A204.1 (cell line): ENCODE results near the gene CCNY.

Experiments used
- FAIRE-seq: peaks from 2 replicates; lab custom pipeline; 2012; peaks lifted over from hg19 to GRCh38; lab: Jason Lieb, UNC

CCNY gene

GRCh38 chr10:35433851-35434426 lies 97.6 kb downstream of the CCNY start:
- FAIRE-seq: no peak

DNA sequence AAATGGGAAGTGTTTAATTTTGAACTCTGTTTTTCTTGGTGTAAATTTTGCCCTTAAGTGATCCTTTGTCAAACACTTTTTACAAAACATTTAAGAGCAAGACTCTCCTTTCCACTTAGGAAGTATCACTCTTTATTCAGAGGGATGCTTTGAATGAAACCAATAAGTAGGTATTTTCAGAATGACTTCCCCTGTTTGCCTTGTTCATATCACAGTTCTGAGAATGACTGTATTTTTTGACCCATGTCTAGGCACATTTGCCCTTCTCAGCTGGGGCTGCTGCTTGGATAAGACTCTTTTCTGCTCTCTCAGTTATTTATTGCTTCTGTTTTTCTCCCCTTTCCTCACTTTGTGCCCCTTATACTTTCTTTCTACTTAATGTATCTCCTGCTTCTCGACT lies 98.2 kb downstream of the CCNY start:
- FAIRE-seq: no peak

DNA sequence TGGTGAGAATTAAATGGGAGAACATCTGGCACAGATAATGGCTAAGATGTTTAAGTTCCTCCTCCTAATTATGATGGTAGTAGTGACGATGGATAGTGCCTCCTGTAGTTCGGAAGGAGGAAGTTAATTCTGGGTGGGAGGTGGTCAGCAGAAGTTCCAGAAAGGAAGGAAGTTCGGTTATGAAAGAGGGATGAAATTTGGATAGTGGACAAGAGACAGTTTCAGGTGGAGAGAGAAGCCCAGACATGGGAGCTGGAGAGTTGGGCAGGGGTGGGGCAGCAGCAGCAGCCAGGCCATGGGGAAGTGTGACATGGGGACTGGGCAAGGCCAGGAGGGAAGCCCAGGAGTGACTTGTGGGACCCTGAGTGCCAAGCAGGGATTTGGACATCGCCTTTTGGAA lies 99.5 kb downstream of the CCNY start:
- FAIRE-seq: no peak

- FAIRE-seq: no peak
Observed at GRCh38 chr10:35437829-35438228, 101.5 kb downstream of the CCNY start.

- FAIRE-seq: no peak
Observed at GRCh38 chr10:35438718-35439571, 102.6 kb downstream of the CCNY start.

GRCh38 chr10:35440016-35440415 lies 103.7 kb downstream of the CCNY start:
- no peak for FAIRE-seq

DNA sequence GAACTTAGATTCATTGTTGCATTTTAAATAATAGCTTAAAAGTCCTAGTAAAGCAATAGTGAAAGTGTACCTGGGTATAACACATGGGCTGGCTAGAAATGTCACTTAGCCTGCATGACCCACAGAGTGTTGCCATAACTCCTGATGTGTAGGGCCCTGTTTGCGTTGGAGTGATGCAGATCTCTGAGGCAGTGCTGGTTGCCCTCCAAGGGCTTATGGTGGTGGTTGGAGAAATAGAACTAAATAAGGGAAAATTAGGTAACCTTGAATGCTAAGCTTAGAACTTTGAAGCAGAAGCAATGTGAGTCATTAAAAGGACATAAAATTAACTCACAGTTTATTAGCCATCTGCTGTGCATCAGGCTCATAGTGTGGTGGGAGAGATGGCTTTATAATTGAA lies 105.7 kb downstream of the CCNY start:
- FAIRE-seq: no peak

DNA sequence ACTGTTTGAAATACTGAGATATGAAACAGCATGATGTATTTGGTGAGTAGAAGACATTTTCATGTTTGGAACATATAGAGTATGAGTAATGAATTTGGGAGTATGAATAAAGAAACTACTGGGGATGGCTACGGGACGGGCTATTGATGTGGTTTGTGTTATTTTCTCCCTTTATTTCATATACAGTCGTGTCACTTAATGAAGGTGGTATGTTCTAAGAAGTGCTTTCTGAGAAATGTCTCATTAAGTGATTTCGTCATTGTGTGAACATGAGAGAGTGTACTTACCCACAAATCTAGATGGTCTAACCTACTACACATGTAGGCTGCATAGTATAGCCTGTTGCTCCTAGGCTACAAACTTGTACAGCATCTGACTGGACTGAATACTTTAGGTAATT lies 106.3 kb downstream of the CCNY start:
- FAIRE-seq: no peak

GRCh38 chr10:35443858-35444257 lies 107.5 kb downstream of the CCNY start:
- no peak for FAIRE-seq

- FAIRE-seq: no peak
Observed at GRCh38 chr10:35445150-35445884, 109.0 kb downstream of the CCNY start.

- no peak for FAIRE-seq
Observed at GRCh38 chr10:35446439-35446838, 110.1 kb downstream of the CCNY start.

DNA sequence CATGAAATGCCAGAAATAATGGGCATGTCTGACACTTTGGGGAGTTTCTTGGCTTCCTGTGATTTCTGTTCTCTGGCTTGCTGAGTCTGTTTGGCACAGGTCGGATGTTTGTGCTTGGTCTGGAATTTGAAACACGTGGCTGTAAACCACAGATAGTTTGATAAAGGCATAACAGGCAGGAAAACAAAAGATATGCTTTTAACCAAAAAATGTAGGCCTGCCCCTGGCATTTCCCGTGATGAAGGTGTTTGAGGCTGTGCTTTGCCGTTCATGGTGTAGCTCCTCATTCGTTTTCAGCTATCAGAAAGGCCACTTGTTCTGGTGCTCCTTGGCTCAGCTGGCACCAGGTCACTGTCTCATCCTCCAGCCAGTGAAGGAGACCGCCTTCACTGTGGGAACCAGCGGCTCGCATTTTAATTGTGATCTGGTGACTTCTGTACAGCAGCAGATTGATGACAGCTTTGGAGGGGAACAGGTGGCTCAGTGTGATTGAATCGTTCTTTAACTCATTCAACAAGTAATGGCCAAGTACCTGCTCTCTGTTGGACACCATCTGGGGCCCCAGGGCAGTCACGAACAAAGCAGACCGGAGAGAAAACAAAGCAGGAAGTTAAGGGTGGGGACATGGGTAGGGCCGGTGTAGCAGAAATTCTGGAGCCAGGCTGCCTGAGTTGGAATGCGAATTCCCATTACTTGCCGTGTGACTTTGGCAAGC lies 111.5 kb downstream of the CCNY start:
- FAIRE-seq: no peak

GRCh38 chr10:35448687-35449662 lies 112.7 kb downstream of the CCNY start:
- no peak for FAIRE-seq

- FAIRE-seq: no peak
Observed at GRCh38 chr10:35449944-35450343, 113.6 kb downstream of the CCNY start.

- no peak for FAIRE-seq
Observed at GRCh38 chr10:35451151-35452016, 115.1 kb downstream of the CCNY start.

- no peak for FAIRE-seq
Observed at GRCh38 chr10:35452171-35452570, 115.9 kb downstream of the CCNY start.

DNA sequence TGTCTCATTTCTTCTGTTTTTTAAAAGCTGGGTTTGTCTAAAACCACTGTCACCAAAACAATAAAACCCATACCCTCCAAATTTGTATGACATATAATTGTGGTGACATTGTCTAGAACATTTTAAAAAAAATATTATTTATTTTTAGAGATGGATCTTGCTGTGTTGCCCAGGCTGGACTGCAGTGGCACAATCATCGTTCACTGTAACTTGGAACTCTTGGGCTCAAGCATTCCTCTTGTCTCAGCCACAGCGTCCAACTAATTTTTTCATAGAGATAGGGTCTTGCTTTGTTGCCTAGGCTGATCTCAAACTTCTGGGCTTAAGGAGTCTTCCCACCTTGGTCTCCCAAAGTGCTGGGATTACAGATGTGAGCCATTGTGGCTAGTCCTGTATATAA lies 116.5 kb downstream of the CCNY start:
- FAIRE-seq: no peak

GRCh38 chr10:35453855-35454532 lies 117.7 kb downstream of the CCNY start:
- FAIRE-seq: no peak

GRCh38 chr10:35456153-35456720 lies 119.9 kb downstream of the CCNY start:
- FAIRE-seq: no peak

DNA sequence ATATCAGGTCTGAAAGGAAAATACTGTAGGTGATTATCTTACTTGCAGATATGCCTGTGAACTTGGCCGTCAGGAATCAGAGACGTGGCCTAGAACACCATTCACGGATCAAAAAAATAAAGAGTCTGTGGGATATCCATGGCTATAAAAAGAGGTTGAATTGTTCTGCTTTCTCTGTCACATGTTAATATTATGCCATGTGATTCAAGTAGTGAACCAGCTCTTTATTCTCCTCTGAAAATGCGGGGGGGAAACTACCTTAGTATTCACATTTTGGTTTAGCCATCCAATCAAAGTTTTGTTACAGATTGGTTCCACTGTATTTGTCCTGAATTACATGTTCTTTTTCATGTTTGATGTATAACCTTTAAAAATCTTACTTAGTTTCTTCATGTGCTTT lies 120.5 kb downstream of the CCNY start:
- FAIRE-seq: no peak
